GM19239 (cell line): ENCODE results near the gene GLI2.

Experiments used
- DNase-seq: peaks from one replicate; pipeline ENCODE4 v3.0.0; 2011; ENCODE audit warnings: low spot score; ENCODE audit not compliant: insufficient read length
- FAIRE-seq: peaks from 2 replicates; lab custom pipeline; 2011; peaks lifted over from hg19 to GRCh38; lab: Jason Lieb, UNC

The GLI2 gene

DNA sequence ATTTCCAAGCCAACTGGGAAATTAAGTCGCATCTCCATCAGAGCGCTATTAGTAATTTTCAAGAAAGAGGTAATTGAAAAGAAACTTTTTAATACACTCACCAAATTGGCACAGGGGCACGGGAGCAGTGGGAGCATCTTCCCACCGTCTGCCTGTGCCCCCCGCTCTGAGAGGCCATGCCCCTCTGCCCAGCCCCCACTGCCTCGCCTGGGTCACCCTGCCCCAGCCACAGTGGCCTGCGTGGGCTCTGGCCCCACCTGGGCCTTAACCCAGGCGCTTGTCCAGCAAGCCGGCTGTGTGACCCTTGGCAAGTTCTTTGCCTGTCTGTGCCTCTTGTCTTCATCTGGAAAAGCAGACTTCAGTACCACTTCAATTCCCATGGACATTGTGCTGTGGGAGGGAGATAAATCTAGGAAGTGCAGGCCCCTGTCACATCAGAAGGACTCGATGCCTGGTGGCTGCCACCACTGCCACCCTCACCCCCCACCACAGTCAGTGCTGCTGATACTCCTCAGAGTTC, 31.9 kb downstream of the GLI2 start:
- no peak for DNase-seq
- no peak for FAIRE-seq

DNA sequence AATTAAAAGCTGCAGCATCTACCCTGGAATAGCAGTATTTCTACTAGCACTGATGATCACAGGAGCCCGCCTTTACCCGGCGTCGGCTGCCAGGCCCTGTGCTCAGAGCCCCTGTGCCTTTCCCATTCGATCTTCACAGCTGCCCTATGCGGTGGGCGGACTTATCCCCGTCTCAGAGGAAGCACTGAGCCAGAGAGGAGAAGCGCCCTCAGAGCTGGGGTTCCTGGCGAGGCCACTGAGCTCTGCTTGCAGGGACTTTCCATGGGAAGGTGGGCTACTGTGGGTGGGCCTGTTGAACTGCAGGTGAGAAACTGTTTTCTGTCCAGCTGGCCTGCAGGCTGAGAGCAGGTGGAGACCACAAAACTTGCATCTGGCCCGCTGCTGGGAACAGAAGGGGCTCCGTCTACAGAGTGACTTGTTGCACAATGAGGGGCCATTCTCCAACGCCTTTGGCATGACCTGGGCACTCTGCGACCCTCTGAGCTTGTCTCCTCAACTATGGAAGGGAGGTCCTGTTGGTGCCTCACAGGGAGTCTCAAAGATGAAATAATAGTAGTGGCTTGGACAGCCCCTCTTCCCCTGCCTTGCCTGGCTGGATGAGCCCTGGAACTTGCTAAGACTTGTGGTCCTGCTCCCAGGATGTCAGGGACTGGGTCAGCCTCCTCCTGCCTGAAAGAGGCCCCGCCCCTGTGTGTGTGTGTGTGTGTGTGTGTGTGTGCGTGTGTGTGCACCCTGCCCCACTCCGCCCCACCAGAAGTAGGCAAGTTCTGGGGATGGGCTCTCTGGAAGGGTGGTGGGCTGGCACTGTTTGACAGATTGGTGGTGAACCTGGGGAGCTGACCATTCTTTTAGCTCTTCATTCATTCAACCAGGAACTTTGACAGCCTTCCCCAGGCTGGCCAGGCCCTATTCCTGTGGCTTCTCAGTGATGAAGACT, 32.7 kb downstream of the GLI2 start:
- no peak for DNase-seq
- FAIRE-seq: no peak

DNA sequence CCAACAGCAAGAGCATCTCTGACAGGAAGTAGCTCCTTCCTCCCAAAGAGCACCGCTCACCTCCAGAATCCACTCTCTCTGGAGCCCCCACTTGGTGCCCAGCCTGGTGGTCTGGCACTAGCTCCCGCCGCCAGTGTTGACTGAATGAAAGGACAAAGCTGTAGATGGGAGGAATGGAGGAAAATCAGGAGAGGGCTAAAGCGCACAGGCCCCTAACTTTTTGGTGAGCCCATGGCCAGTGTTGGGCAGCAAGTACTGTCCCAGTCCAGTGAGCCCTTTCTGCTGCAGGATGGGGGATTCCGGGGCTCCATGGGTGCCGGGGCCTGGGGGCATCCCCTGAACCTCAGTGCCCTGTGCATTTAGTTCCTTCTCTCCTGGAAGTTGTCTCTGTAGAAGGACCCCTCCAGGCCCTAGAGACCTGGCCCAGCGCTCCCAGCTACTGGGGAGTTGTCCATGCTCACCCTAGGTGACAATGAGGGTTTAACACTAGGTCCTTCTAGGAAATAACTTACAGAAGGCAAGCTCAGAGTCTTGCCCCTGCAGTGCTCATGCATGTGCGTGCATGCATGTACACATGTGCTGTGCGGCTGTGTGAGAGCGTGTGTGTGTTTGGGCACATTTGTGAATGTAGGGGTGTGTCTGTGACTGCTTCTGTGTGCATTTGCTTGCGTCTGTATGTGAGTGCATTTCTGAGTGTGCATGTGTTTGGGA, 33.6 kb downstream of the GLI2 start:
- no peak for DNase-seq
- no peak for FAIRE-seq

DNA sequence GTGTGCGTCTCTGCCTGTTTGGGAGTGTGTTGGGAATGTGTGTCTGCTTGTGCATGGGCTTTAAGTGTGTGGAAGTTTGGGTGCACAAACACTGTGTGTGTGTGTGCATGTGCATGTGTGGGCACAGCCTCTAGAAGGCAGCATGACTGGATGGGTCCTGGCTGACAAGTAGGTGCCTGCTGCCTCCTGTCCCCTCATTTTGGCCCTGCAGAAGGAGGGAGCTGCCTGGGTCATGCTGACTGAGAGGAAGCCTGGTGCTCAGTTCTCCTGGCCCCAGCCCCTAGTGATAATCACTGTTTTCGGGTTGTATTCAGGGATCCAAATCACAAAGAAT, 34.1 kb downstream of the GLI2 start:
- no peak for FAIRE-seq
- no peak for DNase-seq

DNA sequence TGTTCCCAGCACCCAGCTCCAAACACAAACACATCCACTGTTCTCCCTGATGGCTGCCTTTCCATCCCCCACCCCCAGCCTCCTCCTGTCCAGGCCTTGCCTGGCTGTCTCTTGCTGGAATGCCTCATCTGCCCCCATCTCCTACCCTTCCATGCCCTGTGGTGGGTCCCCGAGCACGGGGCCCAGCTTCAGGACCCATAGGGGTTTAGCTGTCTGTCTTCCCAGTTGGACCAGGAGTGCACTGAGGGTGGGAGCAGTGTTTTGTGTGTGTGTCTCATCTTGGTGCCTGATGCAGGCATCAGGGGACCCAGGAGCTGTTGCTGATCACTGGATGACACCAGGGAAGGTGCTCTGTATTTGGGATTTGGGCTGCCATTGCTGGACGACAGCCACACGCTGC, 34.5 kb downstream of the GLI2 start:
- DNase-seq (no peak), FAIRE-seq (no peak)

DNA sequence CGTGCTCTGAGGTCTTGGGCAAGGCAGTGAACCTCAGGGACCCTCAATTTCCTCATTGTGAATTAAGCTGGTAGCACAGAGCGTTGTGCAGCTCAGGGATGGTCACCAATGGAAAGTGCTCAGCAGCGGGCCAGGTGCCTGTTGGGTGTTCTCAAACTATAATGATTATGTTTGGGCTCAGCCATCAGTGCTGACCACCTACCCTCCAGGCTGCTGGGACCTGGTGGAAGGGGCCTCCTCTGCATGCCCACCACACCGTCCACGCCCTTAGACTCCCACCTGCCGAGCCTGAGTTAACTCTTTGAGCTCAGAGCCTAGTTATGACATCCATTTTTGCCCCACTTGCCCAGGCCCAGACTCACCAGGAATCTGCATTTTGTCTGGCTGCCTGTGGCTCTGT, 35.0 kb downstream of the GLI2 start:
- DNase-seq (no peak), FAIRE-seq (no peak)

DNA sequence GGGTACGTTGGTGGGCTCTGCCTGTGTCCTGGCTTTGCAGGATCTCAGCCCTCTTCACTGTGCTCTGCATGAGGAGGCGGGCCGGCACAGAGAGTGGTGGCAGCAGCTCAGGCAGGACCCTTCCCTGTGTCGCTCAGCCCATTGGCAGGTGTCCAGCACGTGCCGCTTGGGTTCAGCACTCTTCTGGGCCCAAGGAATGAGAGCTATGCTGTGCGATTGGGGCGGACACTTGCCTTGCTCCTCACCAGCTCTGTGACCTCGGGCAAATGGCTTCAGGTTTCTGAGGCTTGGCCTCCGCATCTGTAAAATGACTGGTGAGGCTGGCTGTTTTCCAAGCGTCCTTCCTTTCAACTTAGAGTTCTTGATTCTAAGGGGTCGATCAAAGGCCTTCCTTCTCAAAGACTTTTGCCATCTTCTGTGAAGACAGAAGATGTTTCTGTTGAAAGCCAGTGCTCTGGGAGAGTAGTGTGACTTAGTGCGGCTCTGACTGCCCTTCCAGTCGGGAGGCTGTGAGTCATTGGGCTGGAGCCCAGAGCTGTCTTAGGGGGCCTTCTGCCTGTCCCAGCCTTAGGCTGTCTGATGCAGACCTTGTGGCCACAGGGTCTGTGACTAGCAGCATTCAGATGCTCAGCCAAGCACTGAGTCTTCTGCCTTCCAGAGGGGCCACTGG, 35.6 kb downstream of the GLI2 start:
- FAIRE-seq: no peak
- DNase-seq: no peak

DNA sequence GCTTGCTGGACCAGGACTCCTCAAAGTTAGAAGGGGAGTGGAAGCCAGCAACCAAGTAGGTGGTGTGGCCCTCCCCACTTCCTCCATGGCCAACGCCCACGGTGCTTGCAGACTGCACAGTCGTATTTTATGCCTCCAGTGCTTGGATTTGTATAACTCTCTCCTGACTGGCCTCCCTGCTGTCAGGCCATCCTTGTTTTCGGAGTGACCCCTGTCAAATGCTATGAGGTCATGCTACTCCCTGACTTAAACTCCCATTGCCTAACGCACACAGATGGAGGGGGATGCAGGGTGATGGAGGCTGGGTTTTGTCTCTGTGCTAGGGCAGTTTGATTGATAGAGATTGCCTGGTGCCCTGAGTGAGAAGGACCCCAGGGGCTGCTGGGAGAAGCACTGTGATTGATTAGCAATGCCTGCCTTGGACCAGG, 36.1 kb downstream of the GLI2 start:
- no peak for FAIRE-seq
- DNase-seq: no peak

DNA sequence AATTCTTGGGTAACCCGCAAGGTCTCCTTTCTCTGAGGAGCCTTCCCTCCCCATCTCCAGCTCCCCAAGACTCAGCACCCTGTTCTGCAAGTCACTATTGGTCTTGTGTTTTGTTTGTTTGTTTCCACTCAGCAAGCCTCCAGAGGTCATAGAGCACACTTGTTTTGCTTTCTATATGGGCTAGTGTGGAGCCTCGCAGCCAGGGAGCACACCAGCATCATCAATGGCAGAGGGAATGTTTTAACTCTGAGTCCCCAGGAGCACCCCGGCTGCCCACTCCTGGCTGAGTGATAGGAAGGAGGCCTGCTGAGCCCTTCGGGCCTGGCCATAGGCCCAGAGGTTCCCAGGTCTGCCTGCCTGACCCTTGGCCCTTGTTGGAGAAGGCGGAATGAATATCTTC, 36.6 kb downstream of the GLI2 start:
- DNase-seq: no peak
- no peak for FAIRE-seq

DNA sequence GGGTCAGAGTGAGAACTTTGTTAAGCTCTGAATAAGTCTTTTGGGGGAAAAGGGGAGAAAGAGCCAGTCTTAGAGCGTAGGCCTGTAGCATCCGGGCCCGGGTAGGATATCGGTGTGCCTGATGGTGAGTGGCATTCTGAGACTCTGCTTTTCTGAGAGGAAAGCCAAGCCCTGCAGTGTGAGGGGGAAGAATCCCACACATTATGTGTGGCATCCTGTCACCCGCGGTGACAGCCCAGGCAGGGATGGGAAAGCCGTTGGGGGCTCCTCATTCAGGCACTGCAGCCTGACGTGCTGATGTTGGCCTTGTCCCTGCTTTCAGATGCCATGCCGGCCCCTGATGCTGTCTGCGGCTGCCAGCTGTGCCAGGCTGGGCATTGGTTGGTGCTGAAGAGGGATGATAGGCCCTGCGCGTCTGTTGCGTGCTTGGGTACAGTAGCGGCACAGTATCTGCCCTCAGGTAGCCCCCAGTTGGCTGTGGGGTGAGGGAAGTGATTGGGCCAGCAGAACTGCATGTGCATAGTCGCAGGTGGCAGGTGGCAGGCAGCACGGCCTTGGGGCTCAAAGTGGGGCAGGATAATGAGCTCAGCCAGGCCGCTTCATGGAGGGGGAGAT, 37.6 kb downstream of the GLI2 start:
- FAIRE-seq (no peak), DNase-seq (no peak)

DNA sequence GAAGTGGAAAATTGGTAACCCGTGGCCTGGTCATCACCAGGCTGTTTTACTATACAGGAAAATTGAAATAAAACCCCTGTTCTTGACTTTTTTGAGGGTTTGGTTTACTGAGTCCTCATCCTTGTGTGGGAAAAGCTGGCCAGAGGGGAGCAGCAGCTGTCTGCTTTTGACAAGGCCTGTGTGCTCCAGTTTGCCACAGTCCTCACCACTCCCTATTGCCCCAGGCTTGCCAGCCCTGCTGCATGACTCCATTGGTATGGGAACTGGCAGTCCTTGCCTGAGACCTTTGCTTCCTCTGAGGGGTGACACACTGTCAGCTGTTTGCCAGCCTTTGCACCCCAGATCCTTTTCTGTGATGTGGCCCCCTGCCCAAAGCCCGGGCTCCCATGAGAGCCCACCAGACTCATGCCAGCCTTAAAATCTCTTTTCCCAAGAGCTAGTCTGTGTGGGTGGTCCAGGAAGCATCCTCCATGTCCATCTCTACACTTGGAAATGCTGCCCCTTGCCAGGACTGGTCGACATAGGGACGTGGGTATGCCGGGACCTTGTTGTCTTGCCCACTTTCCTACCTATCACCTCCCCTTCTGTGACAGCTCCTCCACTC, 39.0 kb downstream of the GLI2 start:
- DNase-seq (no peak), FAIRE-seq (no peak)

DNA sequence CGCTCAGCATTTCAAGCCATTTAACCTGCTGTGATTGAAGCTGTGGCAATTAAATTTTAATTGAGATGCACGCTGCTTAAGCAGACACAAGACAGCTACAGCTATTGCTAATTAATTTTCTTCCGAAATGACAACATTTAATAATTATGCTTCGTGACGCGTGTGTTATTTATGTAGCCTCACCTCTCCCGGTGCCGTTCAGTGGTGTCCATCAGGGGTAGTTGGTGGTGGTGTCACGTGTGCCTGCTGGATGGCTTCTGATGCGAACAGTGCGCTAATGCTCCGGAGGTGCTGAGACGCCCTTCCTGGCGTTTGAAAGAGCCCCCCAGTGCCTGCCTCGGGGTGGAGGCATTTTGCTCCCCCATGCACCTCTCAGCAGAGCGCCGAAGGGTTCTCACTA, 39.5 kb downstream of the GLI2 start:
- DNase-seq (no peak), FAIRE-seq (no peak)

DNA sequence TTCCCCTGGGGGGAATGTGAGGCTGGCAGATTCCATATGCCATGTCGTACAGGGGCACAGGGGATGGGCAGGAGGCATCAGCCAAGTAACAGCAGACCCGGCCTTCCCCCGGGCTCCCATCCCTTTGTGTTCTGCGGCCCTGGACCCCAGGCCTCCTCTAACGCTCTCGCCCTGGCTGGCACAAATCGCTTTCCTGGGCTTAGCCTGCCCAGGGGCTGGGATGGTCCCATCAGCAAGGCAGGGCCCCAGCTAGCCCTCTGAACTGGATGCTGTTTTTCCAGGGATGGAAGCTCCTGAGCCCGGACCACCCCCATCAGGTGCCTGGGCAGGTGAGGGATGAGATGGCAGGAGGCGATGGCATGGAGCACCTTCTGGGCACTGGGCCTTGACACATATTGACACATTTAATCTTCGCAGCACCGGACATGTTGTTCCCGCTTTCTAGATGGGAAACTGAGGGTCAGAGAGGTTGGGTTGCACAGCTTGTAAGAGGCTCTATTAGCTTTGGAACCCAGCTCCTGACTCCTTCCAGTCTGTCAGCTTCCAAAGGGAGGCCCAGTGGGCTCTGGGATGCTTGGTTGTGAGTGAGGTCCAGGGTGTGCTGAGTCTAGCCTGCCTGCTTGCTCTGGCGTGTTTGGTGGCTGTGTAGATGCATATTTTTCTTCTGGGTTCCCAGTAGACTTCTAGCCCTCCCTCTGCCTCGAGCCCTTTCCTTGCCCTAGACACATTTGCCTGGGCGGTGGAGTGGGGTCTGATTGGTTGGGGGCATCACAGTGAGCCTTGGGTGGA, 40.3 kb downstream of the GLI2 start:
- no peak for DNase-seq
- no peak for FAIRE-seq

DNA sequence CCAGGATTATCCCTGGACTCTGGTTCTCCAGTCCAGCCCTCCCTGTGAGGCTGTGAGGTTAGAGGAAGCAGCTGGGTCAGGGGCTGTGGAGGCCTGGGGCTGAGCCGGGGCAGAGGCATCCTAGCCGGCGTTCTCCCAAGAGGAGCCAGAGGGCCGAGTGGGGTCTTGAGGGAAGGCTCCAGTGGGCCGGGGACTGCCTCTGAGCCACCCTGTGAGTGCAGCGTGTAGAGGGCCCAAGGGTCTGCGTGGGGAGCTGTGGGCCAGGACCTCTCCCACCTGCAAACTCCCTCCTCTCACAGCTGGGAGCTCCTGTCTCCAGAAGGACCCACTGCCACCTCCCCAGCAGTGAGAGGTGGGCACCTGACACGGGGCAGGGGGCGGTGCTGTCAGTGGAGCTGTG, 41.0 kb downstream of the GLI2 start:
- FAIRE-seq (no peak), DNase-seq (no peak)

DNA sequence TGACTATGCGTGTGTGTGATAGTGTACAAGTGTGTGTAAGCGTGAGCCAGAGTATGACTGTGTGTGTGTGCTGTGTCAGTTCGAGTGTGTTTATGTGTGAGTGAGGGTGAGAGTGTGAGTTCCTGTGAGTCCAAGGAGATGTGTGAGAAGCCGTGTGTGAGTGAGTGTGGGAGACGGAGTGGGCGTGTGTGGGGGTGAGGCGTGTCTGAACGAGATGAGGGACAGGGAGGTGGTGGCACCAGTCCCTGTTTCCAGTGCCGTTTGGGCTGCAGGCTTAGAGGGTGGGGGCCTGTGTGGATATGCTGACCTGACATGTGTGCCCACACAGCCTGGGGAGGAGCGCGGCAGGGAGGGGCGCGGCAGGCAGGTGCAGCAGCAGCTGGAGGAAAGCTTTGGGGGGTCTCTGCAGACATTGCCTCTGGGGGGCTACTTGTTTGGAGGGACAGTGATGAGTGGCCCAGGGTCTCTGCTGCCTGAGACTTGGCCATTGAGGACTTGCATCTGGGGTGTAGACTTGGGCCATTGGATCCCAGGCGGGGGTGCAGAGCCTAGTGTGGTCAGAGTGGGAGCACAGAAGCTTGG, 41.6 kb downstream of the GLI2 start:
- FAIRE-seq: no peak

DNA sequence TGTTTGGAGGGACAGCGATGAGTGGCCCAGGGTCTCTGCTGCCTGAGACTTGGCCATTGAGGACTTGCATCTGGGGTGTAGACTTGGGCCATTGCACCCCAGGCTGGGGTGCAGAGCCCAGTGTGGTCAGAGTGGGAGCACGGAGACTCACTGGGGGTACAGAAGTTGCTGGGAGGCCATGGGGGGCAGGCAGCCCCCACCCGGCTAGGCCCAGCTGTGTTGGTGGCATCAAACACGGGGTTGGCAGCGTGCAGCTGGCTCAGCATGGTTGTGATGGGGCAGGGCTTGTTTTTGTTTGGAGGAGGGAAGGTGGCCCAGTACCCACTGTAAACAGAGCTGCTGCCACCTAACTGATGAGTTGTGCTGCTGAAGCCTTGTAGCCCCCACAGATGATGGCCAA, 42.1 kb downstream of the GLI2 start:
- no peak for FAIRE-seq
- DNase-seq: no peak

More for the DNA sequence above, 41.6 kb downstream of the GLI2 start:
- no peak for DNase-seq

DNA sequence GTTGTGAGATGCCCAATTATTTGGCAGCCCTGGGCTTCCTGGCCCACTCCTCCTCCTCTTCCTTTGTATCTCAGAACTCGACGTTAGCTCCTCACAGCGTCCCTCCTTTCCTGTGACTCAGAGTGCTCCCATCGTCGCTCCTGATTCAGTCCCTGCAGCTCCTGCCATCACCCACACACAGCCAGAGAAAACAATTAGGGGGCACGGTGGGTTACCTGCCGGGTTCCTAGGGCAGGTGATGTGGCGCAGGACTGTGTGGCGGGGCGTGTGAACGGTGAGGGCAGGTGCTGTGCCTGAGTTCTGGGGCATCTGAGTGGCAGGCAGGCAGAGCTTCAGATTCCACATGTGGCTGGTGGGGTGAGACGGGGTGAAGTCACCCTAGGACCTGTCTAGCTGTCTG, 42.6 kb downstream of the GLI2 start:
- DNase-seq (no peak), FAIRE-seq (no peak)

DNA sequence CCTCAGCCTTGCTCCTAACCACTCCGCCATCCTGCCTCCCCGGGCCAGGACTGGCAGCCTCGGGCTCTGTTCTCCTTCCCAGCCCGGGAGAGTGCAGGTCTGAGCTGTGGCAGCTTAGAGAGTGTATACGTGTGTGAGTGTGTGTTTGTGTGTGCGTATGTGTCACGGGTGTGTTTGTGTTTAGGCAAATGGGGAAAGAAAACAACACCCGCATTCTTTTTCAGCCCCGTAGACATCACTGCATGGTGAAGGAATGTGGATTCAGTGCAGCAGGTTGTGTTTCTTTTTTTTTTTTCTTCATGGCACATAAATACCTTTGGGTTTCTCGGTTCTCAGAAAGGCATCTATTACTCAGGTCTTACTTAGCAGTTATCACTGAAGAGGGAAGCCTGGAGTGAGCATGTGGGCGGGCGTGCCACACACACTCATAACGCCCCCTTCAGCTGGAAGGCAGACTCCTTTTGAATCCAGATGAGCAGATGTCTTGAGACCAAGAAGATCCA, 44.2 kb downstream of the GLI2 start:
- FAIRE-seq (no peak), DNase-seq (no peak)

DNA sequence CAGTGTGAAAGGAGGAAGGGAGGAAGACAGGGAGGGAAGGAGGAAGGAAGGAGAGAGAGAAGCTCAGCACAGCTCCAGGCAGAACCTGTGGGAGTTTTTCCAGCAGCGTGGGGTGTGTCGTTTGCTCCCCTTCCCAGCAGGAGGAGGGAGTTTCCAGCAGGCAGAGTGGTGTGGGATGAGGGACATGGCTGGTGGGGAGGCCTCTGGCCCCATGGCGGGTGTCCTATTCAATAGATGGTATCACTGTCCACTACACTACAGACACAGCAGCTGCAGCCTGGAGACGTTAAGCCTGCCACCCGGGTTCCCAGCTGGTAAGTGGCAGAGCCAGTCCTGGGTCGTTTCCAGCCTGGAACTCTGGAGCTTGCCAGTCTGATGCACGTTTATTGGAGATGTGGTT, 44.7 kb downstream of the GLI2 start:
- DNase-seq: no peak
- no peak for FAIRE-seq
